Fibroblast of lung (primary cell): ENCODE results near the gene PPP1R11. TPM values are rescaled to one million over a fixed set of nuclear protein-coding genes. Genes with fewer than 3 reads are reported as not detected.

Experiments used
- DNase-seq, 2 donors: peaks; one replicate each; pipeline versions ENCODE4 v3.0.0 to v3.0.0-alpha.2; 2010; ENCODE audit warnings: low read depth in 2 of 2
- H2AFZ ChIP-seq: 2 replicates; pipeline ENCODE4 v1.5.1; 2012; ENCODE audit warnings: low read length, control low read depth, inconsistent platforms
- H3K27ac ChIP-seq: 2 replicates; pipeline ENCODE4 v1.5.1; 2011; ENCODE audit warnings: low read length, control low read depth; ENCODE audit not compliant: insufficient read depth
- H3K27me3 ChIP-seq: 2 replicates; pipeline ENCODE4 v1.5.1; 2011; ENCODE audit warnings: mild to moderate bottlenecking, low read length; ENCODE audit not compliant: control insufficient read depth, insufficient read depth
- H3K36me3 ChIP-seq: 2 replicates; pipeline ENCODE4 v1.5.1; 2011; ENCODE audit warnings: low read length; ENCODE audit not compliant: control insufficient read depth, insufficient read depth
- H3K4me1 ChIP-seq: 2 replicates; pipeline ENCODE4 v1.5.1; 2011; ENCODE audit warnings: low read length; ENCODE audit not compliant: control insufficient read depth, insufficient read depth; ENCODE audit errors: extremely low read depth
- H3K4me2 ChIP-seq: 2 replicates; pipeline ENCODE4 v1.5.1; 2011; ENCODE audit warnings: low read length, control low read depth; ENCODE audit not compliant: insufficient read depth; ENCODE audit errors: extremely low read depth
- H3K4me3 ChIP-seq, 4 experiments: fragments of 200-600 bp in 1 of 4; sonication (generic) in 1 of 4; replicated peaks in 1 of 4; 2 replicates each; pipeline ENCODE4 v1.5.1; 2011 to 2016; ENCODE audit warnings: low read length in 4 of 4, low read depth in 3 of 4, mild to moderate bottlenecking in 3 of 4, control low read depth in 2 of 4, inconsistent platforms in 1 of 4, mixed read lengths in 1 of 4; ENCODE audit not compliant: insufficient read depth in 1 of 4; ENCODE audit errors: control extremely low read depth in 1 of 4
- H3K79me2 ChIP-seq: 2 replicates; pipeline ENCODE4 v1.5.1; 2012; ENCODE audit warnings: mild to moderate bottlenecking, low read length, inconsistent platforms; ENCODE audit not compliant: control insufficient read depth, insufficient read depth
- H3K9ac ChIP-seq: 2 replicates; pipeline ENCODE4 v1.5.1; 2011; ENCODE audit warnings: mild to moderate bottlenecking, low read length, control low read depth; ENCODE audit not compliant: insufficient read depth
- H3K9me3 ChIP-seq: 2 replicates; pipeline ENCODE4 v1.5.1; 2012; ENCODE audit warnings: low read depth, low read length; ENCODE audit not compliant: control insufficient read depth, insufficient read depth
- H4K20me1 ChIP-seq: 2 replicates; pipeline ENCODE4 v1.5.1; 2011; ENCODE audit warnings: low read length; ENCODE audit not compliant: control insufficient read depth, insufficient read depth; ENCODE audit errors: extremely low read depth
- EZH2 ChIP-seq: IDR thresholded peaks from 2 replicates; pipeline ENCODE4 v1.5.1; 2012; ENCODE audit warnings: low read length, control low read depth, mild to moderate bottlenecking; ENCODE audit errors: missing control alignments
- polyA plus RNA-seq, 2 donors: library from polyadenylated mRNA; depleted of rRNA in 1 of 2; stranded (reverse) in 1 of 2; unstranded in 1 of 2; fragments of >200 nt; gene quantifications; 2 replicates each; pipeline ENCODE4 v1.2.1, GENCODE V29; 2011 to 2012; ENCODE audit warnings: missing spikeins in 1 of 2
- total RNA-seq: library from RNA; depleted of rRNA; stranded (reverse); fragments of >200 nt; gene quantifications from 2 replicates; pipeline ENCODE4 v1.2.1, GENCODE V29; 2014
- TF ChIP-seq, protein P1 (sequence below), 2 donors: IDR thresholded peaks in 1 of 2; conservative IDR thresholded peaks in 1 of 2; 1 replicate in 1 of 2; 2 replicates in 1 of 2; pipeline ENCODE4 v1.5.1; 2011 to 2012; ENCODE audit warnings: low read length in 2 of 2, control low read depth in 1 of 2, inconsistent platforms in 1 of 2, low read depth in 1 of 2, mild to moderate bottlenecking in 1 of 2

Gene PPP1R11
- total and polyA plus RNA-seq, 2 donors (not counting 1 experiment from before 2014, with no cell fraction given): 16.8 to 53.6 TPM

DNA sequence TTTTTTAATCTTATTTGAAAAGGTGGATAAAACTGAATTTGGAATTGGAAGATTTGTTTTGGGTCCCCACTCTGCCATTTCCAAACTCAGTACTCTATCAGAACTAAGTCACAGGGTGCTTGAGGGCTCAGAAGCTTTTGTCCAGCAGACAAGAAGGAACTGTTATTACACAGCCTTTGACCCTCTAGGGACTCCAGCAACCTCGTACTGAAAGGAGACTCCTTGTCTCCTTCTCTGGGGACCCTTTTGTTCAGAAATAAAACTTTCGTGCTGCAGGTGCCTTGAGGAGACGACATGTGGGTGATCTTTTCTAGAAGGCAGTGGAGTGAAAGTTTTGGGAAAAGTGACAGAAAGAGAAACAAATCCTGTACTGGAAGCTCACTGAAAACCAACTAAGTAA is 13.3 kb upstream of the PPP1R11 start:
- no peaks in the 10 kb centered on the region for H3K4me1 ChIP-seq
- no peak overlapping the region for H3K9ac ChIP-seq
- H3K27me3 ChIP-seq: no peaks in the 10 kb centered on the region
- no peak overlapping the region for H2AFZ ChIP-seq
- TF ChIP-seq, protein P1, sequence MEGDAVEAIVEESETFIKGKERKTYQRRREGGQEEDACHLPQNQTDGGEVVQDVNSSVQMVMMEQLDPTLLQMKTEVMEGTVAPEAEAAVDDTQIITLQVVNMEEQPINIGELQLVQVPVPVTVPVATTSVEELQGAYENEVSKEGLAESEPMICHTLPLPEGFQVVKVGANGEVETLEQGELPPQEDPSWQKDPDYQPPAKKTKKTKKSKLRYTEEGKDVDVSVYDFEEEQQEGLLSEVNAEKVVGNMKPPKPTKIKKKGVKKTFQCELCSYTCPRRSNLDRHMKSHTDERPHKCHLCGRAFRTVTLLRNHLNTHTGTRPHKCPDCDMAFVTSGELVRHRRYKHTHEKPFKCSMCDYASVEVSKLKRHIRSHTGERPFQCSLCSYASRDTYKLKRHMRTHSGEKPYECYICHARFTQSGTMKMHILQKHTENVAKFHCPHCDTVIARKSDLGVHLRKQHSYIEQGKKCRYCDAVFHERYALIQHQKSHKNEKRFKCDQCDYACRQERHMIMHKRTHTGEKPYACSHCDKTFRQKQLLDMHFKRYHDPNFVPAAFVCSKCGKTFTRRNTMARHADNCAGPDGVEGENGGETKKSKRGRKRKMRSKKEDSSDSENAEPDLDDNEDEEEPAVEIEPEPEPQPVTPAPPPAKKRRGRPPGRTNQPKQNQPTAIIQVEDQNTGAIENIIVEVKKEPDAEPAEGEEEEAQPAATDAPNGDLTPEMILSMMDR (conservative IDR thresholded peaks at IDR 0.05 in 1 of 2, IDR thresholded peaks at IDR 0.05 in 1 of 2; ENCODE audit: low read depth in 1 of 2, low read length in 2 of 2): no peak
- TF ChIP-seq EZH2: no peak
- H4K20me1 ChIP-seq: no peaks in the 10 kb centered on the region
- no peak overlapping the region for H3K4me2 ChIP-seq
- no peak overlapping the region for H3K4me3 ChIP-seq
- no peak for DNase-seq
- no peaks in the 10 kb centered on the region for H3K79me2 ChIP-seq
- no peaks in the 10 kb centered on the region for H3K36me3 ChIP-seq
- H3K27ac ChIP-seq: no peak overlapping the region
- no peaks in the 10 kb centered on the region for H3K9me3 ChIP-seq

DNA sequence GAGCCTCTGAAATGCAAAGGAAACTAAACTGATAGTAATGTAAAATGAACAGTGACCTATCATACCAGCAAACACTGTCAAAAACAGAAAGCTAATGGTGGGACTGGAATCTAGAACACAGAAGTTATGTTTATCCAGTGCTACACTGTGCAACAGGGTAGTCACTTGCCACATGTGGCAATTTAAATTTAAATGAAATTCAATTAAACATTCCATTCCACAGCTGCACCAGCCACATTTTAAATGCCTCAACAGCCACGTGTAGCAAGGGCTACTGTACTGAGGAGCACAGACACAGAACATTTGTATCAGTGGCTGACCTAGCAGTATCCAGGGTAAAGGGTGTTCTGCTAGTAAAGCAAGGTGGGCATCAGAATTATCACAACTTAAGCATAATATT is 11.5 kb upstream of the PPP1R11 start:
- no peak overlapping the region for H2AFZ ChIP-seq
- peaks cover 5% of the 10 kb centered on the region for H3K4me1 ChIP-seq
- H4K20me1 ChIP-seq: no peaks in the 10 kb centered on the region
- DNase-seq: no peak
- H3K9ac ChIP-seq: no peak overlapping the region
- H3K79me2 ChIP-seq: peaks cover 6% of the 10 kb centered on the region
- no peak overlapping the region for H3K27ac ChIP-seq
- H3K4me2 ChIP-seq: no peak overlapping the region
- no peaks in the 10 kb centered on the region for H3K27me3 ChIP-seq
- H3K36me3 ChIP-seq: no peaks in the 10 kb centered on the region
- no peak overlapping the region for H3K4me3 ChIP-seq
- TF ChIP-seq, protein P1 (conservative IDR thresholded peaks at IDR 0.05 in 1 of 2, IDR thresholded peaks at IDR 0.05 in 1 of 2; ENCODE audit: low read depth in 1 of 2, low read length in 2 of 2): no peak
- TF ChIP-seq EZH2: no peak
- H3K9me3 ChIP-seq: no peaks in the 10 kb centered on the region

DNA sequence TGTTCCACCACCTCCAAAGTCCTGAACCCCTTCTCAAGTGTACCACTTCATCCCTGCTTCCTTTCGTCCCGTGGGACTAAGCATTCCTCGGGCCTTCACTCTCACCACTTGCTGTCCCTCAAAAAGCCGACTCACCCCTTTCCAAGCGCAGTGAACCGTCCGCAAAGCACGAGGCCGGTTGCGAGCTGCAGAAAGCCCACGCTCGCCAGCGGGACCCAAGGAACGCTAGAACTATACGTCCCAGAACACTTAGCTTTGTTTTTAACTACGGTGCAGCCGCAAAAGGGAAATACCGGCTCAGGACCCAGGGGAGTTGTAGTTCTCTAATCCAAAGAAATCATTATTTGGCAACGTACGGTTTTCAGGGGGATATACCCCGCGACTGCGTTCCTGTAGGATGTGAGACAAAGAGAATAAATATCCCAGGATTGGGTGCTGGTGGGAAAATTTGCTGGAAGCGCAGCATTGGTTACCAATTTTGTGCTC is 6.3 kb upstream of the PPP1R11 start:
- Histone ChIP-seq H3K4me1 (peaks cover 8% of the 10 kb centered on the region), H3K27me3 (no peaks in the 10 kb centered on the region), H4K20me1 (no peaks in the 10 kb centered on the region), H3K27ac (peak overlapping the region; percentile 82), H3K4me3 (peak overlapping the region; percentile 54 to 99 (median 83)), H3K4me2 (peak overlapping the region; percentile 91), H3K9me3 (no peaks in the 10 kb centered on the region), H3K9ac (peak overlapping the region; percentile 62), H3K36me3 (no peaks in the 10 kb centered on the region), H3K79me2 (peaks cover 22% of the 10 kb centered on the region), H2AFZ (peak overlapping the region; percentile 56)
- TF ChIP-seq EZH2: no peak
- TF ChIP-seq, protein P1 (conservative IDR thresholded peaks at IDR 0.05 in 1 of 2, IDR thresholded peaks at IDR 0.05 in 1 of 2; ENCODE audit: low read depth in 1 of 2, low read length in 2 of 2): no peak
- DNase-seq: peak in 1 of 2 donors; percentile 54
